AG04450 (cell line): Measurements from ENCODE around the gene RAB11FIP4. TPM values are rescaled to one million over a fixed set of nuclear protein-coding genes. Genes with fewer than 3 reads are reported as not detected.
A peak's percentile ranks its signal among the peaks of the same experiment; 100 is the strongest.

Experiments used
- CTCF ChIA-PET: fragments of 300-600, 350-600 bp; formaldehyde crosslinking; extraction: SDS; loops from one replicate; lab custom pipeline; 2022; ENCODE audit warnings: antibody characterized with exemption, inconsistent platforms; lab: Charles Lee
- POLR2A ChIA-PET: fragments of 350-600 bp; formaldehyde crosslinking; extraction: SDS; loops from one replicate; lab custom pipeline; 2021; ENCODE audit warnings: antibody characterized with exemption, inconsistent platforms; lab: Yijun Ruan, JAX
- DNase-seq: peaks from one replicate; pipeline ENCODE4 v3.0.0-alpha.2; 2011; ENCODE audit warnings: low read depth, low spot score
- H3K27ac ChIP-seq: one replicate; pipeline ENCODE4 v1.5.1; 2012; ENCODE audit warnings: low read depth, low read length, control low read depth
- H3K27me3 ChIP-seq: one replicate; pipeline ENCODE4 v1.6.0; 2012; ENCODE audit warnings: low read length; ENCODE audit not compliant: control insufficient read depth, insufficient read depth
- H3K4me3 ChIP-seq: 2 replicates; pipeline ENCODE4 v1.5.1; 2011; ENCODE audit warnings: mild to moderate bottlenecking, low read depth, low read length, control low read depth
- H3K9me3 ChIP-seq: 2 replicates; pipeline ENCODE4 v1.5.1; 2012; ENCODE audit warnings: low read length; ENCODE audit not compliant: control insufficient read depth, insufficient read depth
- polyA plus RNA-seq: library from polyadenylated mRNA; depleted of rRNA; stranded (reverse); fragments of >200 nt; gene quantifications from 2 replicates; pipeline ENCODE4 v1.2.3, GENCODE V29; 2011
- TF ChIP-seq, protein P1 (sequence below): IDR thresholded peaks from 2 replicates; pipeline ENCODE4 v1.5.1; 2011; ENCODE audit warnings: low read depth, low read length, control low read depth, inconsistent platforms

Gene RAB11FIP4
- polyA plus RNA-seq, 1 experiment, result 0.58 TPM

DNA sequence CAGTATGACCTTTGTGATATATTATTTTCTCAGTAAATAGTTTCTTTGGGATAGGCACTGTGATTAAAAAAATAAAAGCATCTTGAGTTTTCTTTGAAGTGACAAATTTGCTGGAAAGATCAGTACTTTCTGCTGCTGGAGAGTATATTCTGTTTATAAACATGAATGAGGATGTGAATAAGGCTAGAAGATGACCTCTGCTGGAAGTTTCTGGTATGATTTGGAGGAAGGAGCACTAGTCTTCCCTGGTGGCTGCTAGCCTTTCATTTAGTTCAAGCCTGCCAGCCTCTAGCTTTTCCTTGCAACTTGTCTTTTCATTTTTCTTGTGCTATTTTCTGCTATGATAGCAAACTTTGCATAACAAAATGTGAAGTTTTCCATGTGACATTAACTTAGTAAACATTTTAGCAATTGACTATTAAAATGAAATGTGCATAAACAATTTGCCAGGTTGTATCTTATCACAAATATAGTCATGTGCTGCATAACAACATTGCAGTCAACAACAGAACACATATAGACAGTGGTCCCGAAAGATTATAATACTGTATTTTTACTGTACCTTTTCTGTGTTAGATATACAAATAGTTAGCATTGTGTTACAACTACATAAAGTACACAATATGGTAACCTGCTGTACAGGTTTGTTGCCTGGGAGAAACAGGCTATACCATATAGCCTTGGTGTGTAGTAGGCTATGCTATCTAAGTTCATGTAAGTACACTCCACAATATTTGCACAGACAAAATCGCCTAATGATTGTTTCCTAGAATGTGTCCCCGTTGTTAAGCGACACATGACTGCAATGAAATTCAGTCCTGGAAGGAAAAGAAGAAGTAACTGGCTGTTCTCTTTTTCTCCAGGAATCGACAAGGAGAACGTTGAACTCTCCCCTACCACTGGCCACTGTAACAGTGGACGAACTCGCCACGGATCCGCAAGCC, 18.1 kb upstream of the RAB11FIP4 start:
- CTCF ChIA-PET, result interaction anchor here (0.7 to 2.8 kb wide), 7 partner anchors 11 to 403 kb away, joined by 3 to 8 read pairs (median 4); partner anchors contain the start of gene RNF135
- Histone ChIP-seq H3K27ac (no peak overlapping the region), H3K9me3 (no peaks in the 10 kb centered on the region), H3K27me3 (no peaks in the 10 kb centered on the region), H3K4me3 (no peak overlapping the region)
- TF ChIP-seq, protein P1, sequence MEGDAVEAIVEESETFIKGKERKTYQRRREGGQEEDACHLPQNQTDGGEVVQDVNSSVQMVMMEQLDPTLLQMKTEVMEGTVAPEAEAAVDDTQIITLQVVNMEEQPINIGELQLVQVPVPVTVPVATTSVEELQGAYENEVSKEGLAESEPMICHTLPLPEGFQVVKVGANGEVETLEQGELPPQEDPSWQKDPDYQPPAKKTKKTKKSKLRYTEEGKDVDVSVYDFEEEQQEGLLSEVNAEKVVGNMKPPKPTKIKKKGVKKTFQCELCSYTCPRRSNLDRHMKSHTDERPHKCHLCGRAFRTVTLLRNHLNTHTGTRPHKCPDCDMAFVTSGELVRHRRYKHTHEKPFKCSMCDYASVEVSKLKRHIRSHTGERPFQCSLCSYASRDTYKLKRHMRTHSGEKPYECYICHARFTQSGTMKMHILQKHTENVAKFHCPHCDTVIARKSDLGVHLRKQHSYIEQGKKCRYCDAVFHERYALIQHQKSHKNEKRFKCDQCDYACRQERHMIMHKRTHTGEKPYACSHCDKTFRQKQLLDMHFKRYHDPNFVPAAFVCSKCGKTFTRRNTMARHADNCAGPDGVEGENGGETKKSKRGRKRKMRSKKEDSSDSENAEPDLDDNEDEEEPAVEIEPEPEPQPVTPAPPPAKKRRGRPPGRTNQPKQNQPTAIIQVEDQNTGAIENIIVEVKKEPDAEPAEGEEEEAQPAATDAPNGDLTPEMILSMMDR, result peak; percentile 77
- POLR2A ChIA-PET, result interaction anchor here (0.8 kb wide), 1 partner anchor 8 kb away, joined by 3 read pairs; no protein-coding TSS in a partner anchor
- DNase-seq, result peak; percentile 23

DNA sequence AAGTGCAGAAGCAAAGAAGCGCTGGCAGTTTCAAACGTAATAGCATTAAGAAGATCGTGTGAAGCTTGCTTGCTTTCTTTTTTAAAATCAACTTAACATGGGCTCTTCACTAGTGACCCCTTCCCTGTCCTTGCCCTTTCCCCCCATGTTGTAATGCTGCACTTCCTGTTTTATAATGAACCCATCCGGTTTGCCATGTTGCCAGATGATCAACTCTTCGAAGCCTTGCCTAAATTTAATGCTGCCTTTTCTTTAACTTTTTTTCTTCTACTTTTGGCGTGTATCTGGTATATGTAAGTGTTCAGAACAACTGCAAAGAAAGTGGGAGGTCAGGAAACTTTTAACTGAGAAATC, 17.4 kb upstream of the RAB11FIP4 start:
- H3K27ac ChIP-seq, result no peak overlapping the region
- CTCF ChIA-PET, result interaction anchor here (1.2 kb wide), 1 partner anchor 15 kb away, joined by 4 read pairs; no protein-coding TSS in a partner anchor
- no peaks in the 10 kb centered on the region for H3K9me3 ChIP-seq
- no peaks in the 10 kb centered on the region for H3K27me3 ChIP-seq
- POLR2A ChIA-PET, result no interaction called here
- DNase-seq, result no peak
- no peak overlapping the region for H3K4me3 ChIP-seq
- TF ChIP-seq, protein P1, result no peak

DNA sequence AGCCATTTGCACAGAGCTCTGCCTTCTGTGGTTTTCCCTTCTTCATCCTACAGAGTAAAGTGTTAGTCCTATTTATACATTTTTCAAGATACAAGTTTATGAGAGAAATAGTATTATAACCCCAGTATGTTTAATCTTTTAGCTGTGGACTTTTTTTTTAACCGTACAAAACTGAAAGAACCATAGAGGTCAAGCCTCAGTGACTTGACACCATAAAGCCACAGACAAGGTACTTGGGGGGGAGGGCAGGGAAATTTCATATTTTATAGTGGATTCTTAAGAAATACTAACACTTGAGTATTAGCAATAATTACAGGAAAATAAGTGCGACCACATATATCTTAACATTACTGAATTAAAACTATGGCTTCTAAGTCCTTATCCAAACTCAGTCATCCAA, 17.0 kb upstream of the RAB11FIP4 start:
- TF ChIP-seq, protein P1, result no peak

DNA sequence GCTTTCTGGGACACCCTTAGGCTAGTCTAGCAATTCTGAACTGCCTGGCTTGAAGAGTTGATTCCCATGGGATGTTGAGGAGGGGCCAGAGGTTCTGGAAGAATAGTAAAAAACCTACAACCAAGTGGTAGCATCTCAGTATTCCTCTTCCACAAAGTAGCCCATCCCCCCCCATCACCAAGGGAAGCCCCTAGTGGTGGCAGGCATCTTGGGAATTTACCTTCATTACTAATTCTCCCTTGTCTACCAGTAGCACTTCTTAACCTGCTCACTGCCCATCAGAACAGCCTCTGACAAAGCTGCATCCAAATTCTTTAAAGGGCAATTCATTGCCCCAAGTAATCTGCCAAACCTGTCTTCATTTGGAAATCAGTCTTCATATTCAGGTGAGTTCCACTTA, 12.8 kb upstream of the RAB11FIP4 start:
- Histone ChIP-seq H3K9me3 (no peaks in the 10 kb centered on the region), H3K27ac (no peak overlapping the region), H3K27me3 (no peaks in the 10 kb centered on the region), H3K4me3 (no peak overlapping the region)
- no peak for DNase-seq
- POLR2A ChIA-PET, result no interaction called here
- CTCF ChIA-PET, result interaction anchor here (0.7 kb wide), 1 partner anchor 14 kb away, joined by 3 read pairs; no protein-coding TSS in a partner anchor
- TF ChIP-seq, protein P1, result peak; percentile 16; the same call in 1 of the 2 replicates

More for the DNA sequence above, 17.0 kb upstream of the RAB11FIP4 start:
- CTCF ChIA-PET, result interaction anchor here (1.2 kb wide), 1 partner anchor 15 kb away, joined by 4 read pairs; no protein-coding TSS in a partner anchor
- DNase-seq, result no peak
- no peak overlapping the region for H3K4me3 ChIP-seq
- POLR2A ChIA-PET, result no interaction called here
- H3K27ac ChIP-seq, result no peak overlapping the region
- no peaks in the 10 kb centered on the region for H3K27me3 ChIP-seq
- no peaks in the 10 kb centered on the region for H3K9me3 ChIP-seq
